CD4-positive, alpha-beta memory T cell (primary cell): Measurements from ENCODE around the gene EHF. TPM values are rescaled to one million over a fixed set of nuclear protein-coding genes. Genes with fewer than 3 reads are reported as not detected.

ENCODE experiments used
- CTCF ChIA-PET: fragments of 350-600 bp; sonication (Branson Sonifier 250); formaldehyde crosslinking; loops from one replicate; lab custom pipeline; 2021; ENCODE audit warnings: inconsistent platforms; ENCODE audit not compliant: partially characterized antibody; lab: Charles Lee
- POLR2A ChIA-PET: fragments of 350-600 bp; sonication (Branson Sonifier 250); formaldehyde crosslinking; loops from one replicate; lab custom pipeline; 2021; ENCODE audit not compliant: partially characterized antibody; lab: Charles Lee
- DNase-seq, 5 donors: peaks; one replicate each; pipeline versions ENCODE4 v3.0.0 to v3.0.0-alpha.2; 2020 to 2022; ENCODE audit warnings: mixed read lengths in 1 of 5
- H3K27ac ChIP-seq: one replicate; pipeline ENCODE4 v1.7.0; 2013; ENCODE audit warnings: low read depth, low read length
- H3K27me3 ChIP-seq: 2 replicates; pipeline ENCODE4 v1.7.0; 2013; ENCODE audit warnings: mild to moderate bottlenecking, low read length, moderate library complexity; ENCODE audit not compliant: insufficient read depth
- H3K36me3 ChIP-seq: 2 replicates; pipeline ENCODE4 v1.7.0; 2013; ENCODE audit warnings: mild to moderate bottlenecking, low read length, moderate library complexity; ENCODE audit not compliant: insufficient read depth
- H3K4me1 ChIP-seq: 2 replicates; pipeline ENCODE4 v1.7.0; 2013; ENCODE audit warnings: mild to moderate bottlenecking, low read length, moderate library complexity; ENCODE audit not compliant: insufficient read depth
- H3K4me3 ChIP-seq, 2 donors: one replicate each; pipeline ENCODE4 v1.7.0; 2013; ENCODE audit warnings: low read length in 2 of 2, mild to moderate bottlenecking in 1 of 2
- H3K9me3 ChIP-seq, 2 donors: one replicate each; pipeline ENCODE4 v1.7.0; 2013; ENCODE audit warnings: low read length in 2 of 2, control low read depth in 1 of 2; ENCODE audit not compliant: control insufficient read depth in 1 of 2
- H3K27ac Mint-ChIP-seq, 7 donors: one replicate each; pipeline ENCODE4 v1.8.0; 2020 to 2021; ENCODE audit warnings: mixed read lengths in 7 of 7, mild to moderate bottlenecking in 6 of 7, inconsistent platforms in 3 of 7, moderate library complexity in 3 of 7
- H3K27me3 Mint-ChIP-seq, 2 donors: one replicate each; pipeline ENCODE4 v1.8.0; 2020 to 2021; ENCODE audit warnings: mixed read lengths in 2 of 2
- H3K36me3 Mint-ChIP-seq, 2 donors: one replicate each; pipeline ENCODE4 v1.8.0; 2020 to 2021; ENCODE audit warnings: mixed read lengths in 2 of 2, inconsistent platforms in 1 of 2, mild to moderate bottlenecking in 1 of 2
- H3K4me1 Mint-ChIP-seq, 4 donors: one replicate each; pipeline ENCODE4 v1.8.0; 2020 to 2021; ENCODE audit warnings: mixed read lengths in 4 of 4, mild to moderate bottlenecking in 1 of 4
- H3K4me3 Mint-ChIP-seq, 8 donors: one replicate each; pipeline ENCODE4 v1.8.0; 2020 to 2021; ENCODE audit warnings: mixed read lengths in 8 of 8, mild to moderate bottlenecking in 7 of 8, moderate library complexity in 6 of 8, inconsistent platforms in 3 of 8
- H3K9me3 Mint-ChIP-seq, 8 donors: one replicate each; pipeline ENCODE4 v1.8.0; 2020 to 2021; ENCODE audit warnings: mixed read lengths in 8 of 8, mild to moderate bottlenecking in 5 of 8, inconsistent platforms in 3 of 8, moderate library complexity in 1 of 8
- intact Hi-C: fragments of 100-400 bp; cut with micrococcal nuclease; formaldehyde crosslinking; loops from one replicate; pipeline ENCODE4 v1.15.1; 2023
- polyA plus RNA-seq, 2 donors: library from polyadenylated mRNA; unstranded; fragments of 300-500 nt; fragmentation: Illumina TruSeq; gene quantifications; one replicate each; pipeline ENCODE4 v1.2.3, GENCODE V29; 2021
- total RNA-seq, 2 experiments: library from RNA; stranded (reverse); gene quantifications; one replicate each; pipeline ENCODE4 v1.2.3, GENCODE V29; 2021

EHF gene
- total and polyA plus RNA-seq, 4 experiments from 2014 or later = not detected

DNA sequence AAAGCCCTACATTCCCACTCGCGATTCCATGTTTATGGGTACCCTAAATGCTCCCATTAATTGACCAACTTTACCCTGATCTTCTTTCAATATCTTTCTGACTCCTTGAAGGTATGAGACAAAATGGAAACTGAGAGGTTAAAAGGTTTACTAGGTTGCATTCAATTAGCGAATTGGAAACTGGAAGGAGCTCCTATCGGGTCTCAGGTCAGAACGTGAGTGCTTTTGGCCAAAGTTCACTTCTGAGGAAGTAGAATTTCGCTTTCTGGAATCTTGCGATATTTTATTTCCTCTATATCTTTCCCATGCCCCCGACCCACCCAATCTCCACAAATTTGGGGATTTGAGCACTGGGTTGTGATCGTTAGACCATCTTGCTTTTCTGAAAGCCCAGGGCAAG, 2.6 kb downstream of the EHF start:
- Mint-ChIP-seq H3K4me1 (peaks cover 1 to 12% (median 7%) of the 10 kb centered on the region in 4 donors), H3K27ac (no peak overlapping the region), H3K9me3 (peaks cover 0 to 3% (median 0%) of the 10 kb centered on the region in 8 donors), H3K36me3 (no peaks in the 10 kb centered on the region), H3K4me3 (no peak overlapping the region), H3K27me3 (peaks cover 7 to 23% of the 10 kb centered on the region in 2 donors)
- Histone ChIP-seq H3K4me3 (no peak overlapping the region), H3K27me3 (no peaks in the 10 kb centered on the region), H3K36me3 (no peaks in the 10 kb centered on the region), H3K27ac (no peak overlapping the region), H3K9me3 (no peaks in the 10 kb centered on the region), H3K4me1 (no peaks in the 10 kb centered on the region)
- intact Hi-C loops = no loop called here
- no peak for DNase-seq
- CTCF ChIA-PET = no interaction called here
- POLR2A ChIA-PET = no interaction called here

GRCh38 chr11:34624069-34624468, 3.2 kb downstream of the EHF start:
- peak; percentile 17 to 53 (median 22) for DNase-seq
- CTCF ChIA-PET = no interaction called here
- Mint-ChIP-seq H3K4me1 (peaks cover 1 to 12% (median 7%) of the 10 kb centered on the region in 4 donors), H3K9me3 (peaks cover 0 to 3% (median 0%) of the 10 kb centered on the region in 8 donors), H3K27ac (peak overlapping the region in 1 of 7 donors; percentile 48), H3K4me3 (peak overlapping the region in 6 of 8 donors; percentile 8 to 73 (median 33)), H3K36me3 (no peaks in the 10 kb centered on the region), H3K27me3 (peaks cover 7 to 23% of the 10 kb centered on the region in 2 donors)
- Histone ChIP-seq H3K27me3 (no peaks in the 10 kb centered on the region), H3K36me3 (no peaks in the 10 kb centered on the region), H3K4me1 (no peaks in the 10 kb centered on the region), H3K4me3 (peak overlapping the region in 1 of 2 donors; percentile 10), H3K27ac (no peak overlapping the region), H3K9me3 (no peaks in the 10 kb centered on the region)
- POLR2A ChIA-PET = no interaction called here
- intact Hi-C loops = no loop called here

GRCh38 chr11:34625576-34625975, 4.7 kb downstream of the EHF start:
- Histone ChIP-seq H3K4me1 (no peaks in the 10 kb centered on the region), H3K4me3 (no peak overlapping the region), H3K9me3 (no peaks in the 10 kb centered on the region), H3K27ac (no peak overlapping the region), H3K27me3 (no peaks in the 10 kb centered on the region), H3K36me3 (no peaks in the 10 kb centered on the region)
- Mint-ChIP-seq H3K4me3 (no peak overlapping the region), H3K4me1 (peaks cover 1 to 12% (median 7%) of the 10 kb centered on the region in 4 donors), H3K27ac (no peak overlapping the region), H3K9me3 (peaks cover 0 to 3% (median 0%) of the 10 kb centered on the region in 8 donors), H3K27me3 (peaks cover 7 to 23% of the 10 kb centered on the region in 2 donors), H3K36me3 (no peaks in the 10 kb centered on the region)
- DNase-seq = no peak
- ChIA-PET POLR2A (no interaction called here), CTCF (no interaction called here)
- intact Hi-C loops = no loop called here

DNA sequence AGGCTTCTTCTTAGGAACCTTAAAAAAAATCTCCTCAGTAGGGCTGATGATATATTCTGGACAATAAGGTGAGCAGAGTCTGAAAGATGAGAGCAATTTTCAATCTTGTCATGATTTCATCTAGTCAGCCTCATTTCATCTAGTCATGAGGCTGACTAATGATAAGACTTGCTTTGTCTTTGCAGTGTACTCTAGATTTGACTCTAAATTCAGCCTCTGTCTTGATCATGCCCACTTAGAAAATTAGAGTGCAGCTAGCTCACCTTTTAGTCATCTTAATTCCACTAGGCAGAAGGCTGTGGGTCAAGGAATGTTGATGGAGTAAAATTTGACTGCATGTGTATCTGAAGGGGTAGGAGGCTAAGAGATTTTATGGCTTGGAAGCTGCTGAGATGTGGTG, 5.5 kb downstream of the EHF start:
- H3K4me1 ChIP-seq = no peaks in the 10 kb centered on the region
- CTCF ChIA-PET = no interaction called here
- no peak overlapping the region for H3K4me3 Mint-ChIP-seq
- intact Hi-C loops = no loop called here
- peaks cover 0 to 3% (median 0%) of the 10 kb centered on the region in 8 donors for H3K9me3 Mint-ChIP-seq
- no peaks in the 10 kb centered on the region for H3K27me3 ChIP-seq
- H3K4me1 Mint-ChIP-seq = peaks cover 1 to 12% (median 7%) of the 10 kb centered on the region in 4 donors
- no peak overlapping the region for H3K27ac Mint-ChIP-seq
- DNase-seq = no peak
- H3K4me3 ChIP-seq = no peak overlapping the region
- no peaks in the 10 kb centered on the region for H3K36me3 Mint-ChIP-seq
- H3K9me3 ChIP-seq = no peaks in the 10 kb centered on the region
- no peaks in the 10 kb centered on the region for H3K36me3 ChIP-seq
- no peak overlapping the region for H3K27ac ChIP-seq
- POLR2A ChIA-PET = no interaction called here
- peaks cover 7 to 23% of the 10 kb centered on the region in 2 donors for H3K27me3 Mint-ChIP-seq

DNA sequence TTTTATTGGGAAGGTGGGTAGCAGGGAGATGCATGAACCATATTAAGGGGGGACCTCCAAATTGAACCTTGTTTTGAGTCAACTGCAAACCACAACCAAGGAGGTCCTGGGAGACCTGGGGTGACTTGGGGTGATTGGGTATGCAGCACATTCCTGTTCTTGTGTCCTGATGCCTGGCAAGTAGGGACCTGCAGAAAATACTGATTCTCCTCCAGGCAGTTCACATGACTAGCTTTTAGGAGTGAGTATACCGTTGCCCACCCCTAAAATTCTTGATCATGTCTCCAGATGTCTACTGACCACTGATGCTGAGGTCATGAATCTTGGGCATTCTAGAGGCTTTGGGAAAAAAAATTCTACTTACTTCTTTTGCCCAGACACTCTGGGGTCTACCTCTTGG, 6.3 kb downstream of the EHF start:
- DNase-seq = no peak
- Mint-ChIP-seq H3K27me3 (peaks cover 3 to 19% of the 10 kb centered on the region in 2 donors), H3K36me3 (no peaks in the 10 kb centered on the region), H3K27ac (no peak overlapping the region), H3K4me3 (no peak overlapping the region), H3K9me3 (peaks cover 0 to 3% (median 0%) of the 10 kb centered on the region in 8 donors), H3K4me1 (peaks cover 1 to 12% (median 7%) of the 10 kb centered on the region in 4 donors)
- Histone ChIP-seq H3K9me3 (no peaks in the 10 kb centered on the region), H3K27ac (no peak overlapping the region), H3K4me1 (no peaks in the 10 kb centered on the region), H3K36me3 (no peaks in the 10 kb centered on the region), H3K27me3 (no peaks in the 10 kb centered on the region), H3K4me3 (no peak overlapping the region)
- POLR2A ChIA-PET = no interaction called here
- intact Hi-C loops = no loop called here
- CTCF ChIA-PET = no interaction called here

- Mint-ChIP-seq H3K9me3 (no peaks in the 10 kb centered on the region), H3K36me3 (no peaks in the 10 kb centered on the region), H3K4me1 (peaks cover 8 to 22% (median 13%) of the 10 kb centered on the region in 4 donors), H3K27me3 (peaks cover 0 to 10% of the 10 kb centered on the region in 2 donors), H3K4me3 (no peak overlapping the region), H3K27ac (no peak overlapping the region)
- Histone ChIP-seq H3K4me3 (no peak overlapping the region), H3K4me1 (peaks cover 13% of the 10 kb centered on the region), H3K27ac (no peak overlapping the region), H3K9me3 (no peaks in the 10 kb centered on the region), H3K27me3 (no peaks in the 10 kb centered on the region), H3K36me3 (no peaks in the 10 kb centered on the region)
- DNase-seq = no peak
- intact Hi-C loops = no loop called here
- POLR2A ChIA-PET = no interaction called here
- CTCF ChIA-PET = no interaction called here
These were observed 8.8 kb downstream of the EHF start for GRCh38 chr11:34629711-34630110.

DNA sequence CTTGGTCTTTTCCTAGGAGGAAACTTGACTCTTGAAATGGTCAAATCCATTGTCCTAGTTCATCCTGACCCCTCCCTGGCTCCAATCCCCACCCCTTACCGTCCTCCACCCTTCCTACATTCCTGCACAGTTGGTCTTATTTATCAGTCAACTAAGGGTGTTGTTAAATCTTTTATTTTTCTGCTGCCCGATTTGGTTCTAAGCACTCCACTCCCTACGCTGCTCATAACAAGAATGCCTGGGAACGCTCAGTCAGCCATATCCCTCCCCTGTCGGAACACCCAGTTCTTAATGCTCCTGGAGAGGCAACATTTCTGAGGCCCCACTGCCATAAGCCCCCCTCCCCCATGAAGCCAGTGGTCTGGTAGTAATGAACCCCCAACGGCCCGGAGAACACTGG, 9.7 kb downstream of the EHF start:
- Mint-ChIP-seq H3K4me1 (peaks cover 8 to 20% (median 13%) of the 10 kb centered on the region in 4 donors), H3K36me3 (no peaks in the 10 kb centered on the region), H3K27me3 (peaks cover 0 to 7% of the 10 kb centered on the region in 2 donors), H3K9me3 (no peaks in the 10 kb centered on the region), H3K4me3 (no peak overlapping the region), H3K27ac (no peak overlapping the region)
- intact Hi-C loops = no loop called here
- CTCF ChIA-PET = no interaction called here
- H3K4me1 ChIP-seq = peaks cover 13% of the 10 kb centered on the region
- POLR2A ChIA-PET = interaction anchor here (0.6 kb wide), 1 partner anchor 14 kb away, joined by 3 read pairs; no protein-coding TSS in a partner anchor
- H3K36me3 ChIP-seq = no peaks in the 10 kb centered on the region
- no peak for DNase-seq
- no peaks in the 10 kb centered on the region for H3K27me3 ChIP-seq
- no peak overlapping the region for H3K4me3 ChIP-seq
- no peaks in the 10 kb centered on the region for H3K9me3 ChIP-seq
- no peak overlapping the region for H3K27ac ChIP-seq
